ENCODE data around the gene FCRL4. TPM values are rescaled to one million over a fixed set of nuclear protein-coding genes. Genes with fewer than 3 reads are reported as not detected.

The FCRL4 gene
- total and polyA plus RNA-seq, 2 of the 13 experiments (the other 11 are each of a cell fraction or from before 2014, with no cell fraction given) = not detected

- Histone ChIP-seq H3K27me3 (ENCODE audit: control insufficient read depth in 1 of 2, insufficient read depth in 2 of 2, low read length in 2 of 2) (no peaks in the 10 kb centered on the region), H3K4me2 (ENCODE audit: low read depth, low read length) (no peak overlapping the region), H3K4me3 (replicated peaks in 1 of 3; ENCODE audit: insufficient read depth in 1 of 3, low read depth in 2 of 3, low read length in 3 of 3) (no peak overlapping the region), H3K4me1 (ENCODE audit: insufficient read depth, low read length) (no peaks in the 10 kb centered on the region), H3K9me3 (ENCODE audit: low read length) (no peaks in the 10 kb centered on the region), H3K27ac (ENCODE audit: extremely low read length, insufficient read depth, low read length) (no peak overlapping the region), H3K79me2 (ENCODE audit: insufficient read depth, low read length) (no peaks in the 10 kb centered on the region), H3K36me3 (replicated peaks in 1 of 2; ENCODE audit: control insufficient read depth in 1 of 2, insufficient read depth in 2 of 2, low read length in 2 of 2) (no peaks in the 10 kb centered on the region), H3K9ac (ENCODE audit: insufficient read depth, low read depth, low read length) (no peak overlapping the region), H2AFZ (ENCODE audit: low read length) (no peak overlapping the region), H4K20me1 (ENCODE audit: insufficient read depth, low read length) (no peaks in the 10 kb centered on the region)
- no TSS peak for BruUV-seq (replicated peaks)
- POLR2A ChIA-PET = no interaction called here
- CTCF ChIA-PET (ENCODE audit: low intra/inter-chr PET ratio, low total read pairs) = no interaction called here
- DNase-seq (ENCODE audit: low spot score) (no peak), ATAC-seq (no peak), FAIRE-seq (no peak)
- in situ Hi-C loops (cut with HindIII; ENCODE audit: extremely low pct_ligation_motif_present, low pct_unique_long_range_greater_than_20kb) = no loop called here
- intact Hi-C loops (cut with micrococcal nuclease; ENCODE audit: unreplicated experiment) = no loop called here
- TF ChIP-seq ZSCAN25 (CRISPR knock-in tag; IDR thresholded peaks at IDR 0.05) = no peak
- no peak for TF ChIP-seq ZNF547 (CRISPR knock-in tag; IDR thresholded peaks at IDR 0.05)
- no peak for TF ChIP-seq HMGXB3 (CRISPR knock-in tag; IDR thresholded peaks at IDR 0.05; ENCODE audit: borderline replicate concordance)
- TF ChIP-seq ZSCAN5A (CRISPR knock-in tag; IDR thresholded peaks at IDR 0.05; ENCODE audit: borderline replicate concordance) = no peak
- no peak for TF ChIP-seq ZNF550 (CRISPR knock-in tag; IDR thresholded peaks at IDR 0.05; ENCODE audit: borderline replicate concordance)
- no peak for TF ChIP-seq PRDM4 (CRISPR knock-in tag; IDR thresholded peaks at IDR 0.05; ENCODE audit: borderline replicate concordance)
- TF ChIP-seq BCLAF1 (IDR thresholded peaks at IDR 0.05) = no peak
- TF ChIP-seq CENPT (CRISPR knock-in tag; IDR thresholded peaks at IDR 0.05; ENCODE audit: low read depth) = no peak
- TF ChIP-seq RBM39 (IDR thresholded peaks at IDR 0.05; ENCODE audit: low read depth, low read length, poor library complexity, severe bottlenecking) = no peak
- TF ChIP-seq CAMTA2 (CRISPR knock-in tag; IDR thresholded peaks at IDR 0.05; ENCODE audit: borderline replicate concordance) = no peak
Measured at GRCh38 chr1:157646144-157646543, 48.3 kb upstream of the FCRL4 start.
